HG03571 (cell line): ENCODE results near the gene GPBAR1.

Experiments used
- ATAC-seq: cut with Tn5 transposase; IDR thresholded peaks from one replicate; pipeline ENCODE4 v1.9.1; 2021; ENCODE audit not compliant: unreplicated experiment

Gene GPBAR1

GRCh38 chr2:218238887-218239286 lies 21.9 kb upstream of the GPBAR1 start:
- ATAC-seq = no peak

DNA sequence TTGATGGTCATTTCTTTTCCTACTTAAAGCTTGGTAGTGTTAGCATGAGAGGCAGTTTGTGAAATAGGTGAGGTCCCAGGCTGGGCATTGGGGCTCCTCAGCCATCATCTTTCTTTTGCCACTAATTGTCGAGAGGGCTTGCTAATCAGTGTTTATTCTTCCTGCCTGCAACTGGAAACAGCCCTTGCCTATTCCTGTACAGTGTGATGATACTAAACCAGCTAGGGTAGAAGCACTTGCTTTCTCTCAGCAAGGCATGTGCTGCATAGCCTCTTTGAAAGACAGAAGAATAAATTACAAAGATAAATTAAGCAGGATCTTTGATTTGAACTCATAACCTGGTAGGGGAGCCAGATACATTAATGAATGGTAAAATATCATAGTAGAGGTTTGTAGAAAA lies 16.6 kb upstream of the GPBAR1 start:
- ATAC-seq = no peak

DNA sequence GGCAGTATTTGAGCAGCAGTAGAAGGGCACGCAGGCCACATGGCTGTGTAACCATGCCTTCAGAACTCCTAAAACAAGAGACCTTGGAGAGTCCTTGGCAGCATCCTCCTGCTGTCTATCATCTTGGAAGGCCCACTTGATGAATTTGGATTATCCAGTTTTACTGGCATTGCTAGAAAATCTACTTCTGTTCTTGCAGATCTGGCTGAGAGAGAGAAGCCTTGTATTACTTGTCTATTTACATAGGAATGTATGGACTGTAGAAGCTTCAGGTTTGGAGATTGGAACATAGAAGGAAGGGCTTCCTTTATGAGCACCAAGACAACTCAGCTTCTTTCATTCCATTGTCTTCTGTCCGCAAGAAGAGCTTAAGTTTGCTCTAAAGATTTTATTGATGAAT lies 16.1 kb upstream of the GPBAR1 start:
- no peak for ATAC-seq

- no peak for ATAC-seq
These were observed 15.6 kb upstream of the GPBAR1 start for GRCh38 chr2:218245214-218245613.

DNA sequence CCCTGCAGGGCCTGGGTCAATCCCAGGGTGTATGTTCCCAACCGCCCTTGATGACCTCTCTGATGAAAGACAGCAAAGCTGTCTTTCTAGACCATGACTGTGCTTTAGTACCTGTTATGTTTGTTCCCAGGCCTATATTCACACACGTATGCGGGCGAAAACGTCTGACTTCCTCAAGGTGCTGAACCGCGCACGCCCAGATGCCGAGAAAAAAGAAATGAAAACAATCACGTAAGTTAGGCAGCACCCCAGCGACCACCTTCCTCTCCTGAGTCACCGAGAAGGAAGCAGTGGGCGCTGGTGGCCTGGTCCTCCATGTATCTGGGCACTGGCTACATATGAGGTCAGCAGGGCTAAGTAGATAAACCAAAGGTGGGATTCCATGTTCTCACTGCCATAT lies 11.1 kb upstream of the GPBAR1 start:
- no peak for ATAC-seq

DNA sequence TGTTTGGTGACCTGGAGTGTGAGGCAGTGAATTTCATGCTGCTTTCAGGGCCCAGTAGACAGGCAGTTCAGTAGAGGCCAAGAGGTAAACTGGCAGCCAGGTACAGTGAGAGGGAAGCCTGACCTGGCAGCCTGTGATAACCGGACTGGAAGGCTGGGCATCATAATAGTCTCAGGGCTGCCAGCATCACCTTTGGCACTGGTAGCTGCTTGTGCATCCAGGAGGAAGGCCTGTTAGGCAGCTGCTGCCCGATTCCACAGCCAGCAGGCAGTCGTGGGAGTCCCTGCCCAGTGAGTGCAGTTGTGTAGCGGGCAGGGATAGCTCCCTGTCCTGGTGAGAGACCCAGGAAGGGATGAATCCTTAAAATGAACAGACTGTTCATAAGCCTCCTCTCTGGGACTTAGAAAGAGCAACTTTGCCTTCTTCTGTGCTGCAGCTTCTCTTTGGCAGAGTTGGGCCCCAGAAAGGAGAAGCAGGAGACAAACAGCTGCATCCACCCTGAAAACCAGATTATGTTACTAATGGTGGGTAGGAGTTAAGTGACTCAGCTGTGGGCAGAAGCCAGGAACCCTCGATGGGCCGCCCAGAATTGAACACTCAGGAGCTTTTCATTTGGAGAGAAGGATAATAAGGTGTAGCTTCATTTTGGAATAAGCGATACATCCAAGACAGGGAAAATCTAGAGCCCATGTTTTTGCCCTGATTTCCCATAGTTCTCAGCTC lies 8.1 kb upstream of the GPBAR1 start:
- ATAC-seq = no peak

GRCh38 chr2:218253232-218253625 lies 7.6 kb upstream of the GPBAR1 start:
- no peak for ATAC-seq

DNA sequence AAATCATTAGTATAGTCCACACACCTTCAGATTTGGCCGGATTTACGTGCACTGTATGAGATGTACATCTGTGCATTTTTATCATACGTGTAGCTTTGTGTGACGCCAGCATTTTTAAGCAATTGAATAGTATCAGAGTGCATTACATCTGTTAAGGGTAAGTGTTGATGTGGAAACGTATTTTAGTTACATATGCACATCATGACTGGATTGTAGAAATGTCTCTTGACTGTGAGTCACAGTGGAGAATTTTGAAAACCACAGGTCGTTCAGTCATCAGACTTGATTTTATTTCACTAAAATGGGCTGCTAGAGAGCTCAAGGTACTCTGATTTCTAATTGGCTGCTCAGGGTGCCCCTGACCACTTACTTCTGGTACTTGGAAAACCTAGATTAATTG lies 5.4 kb upstream of the GPBAR1 start:
- ATAC-seq = no peak

DNA sequence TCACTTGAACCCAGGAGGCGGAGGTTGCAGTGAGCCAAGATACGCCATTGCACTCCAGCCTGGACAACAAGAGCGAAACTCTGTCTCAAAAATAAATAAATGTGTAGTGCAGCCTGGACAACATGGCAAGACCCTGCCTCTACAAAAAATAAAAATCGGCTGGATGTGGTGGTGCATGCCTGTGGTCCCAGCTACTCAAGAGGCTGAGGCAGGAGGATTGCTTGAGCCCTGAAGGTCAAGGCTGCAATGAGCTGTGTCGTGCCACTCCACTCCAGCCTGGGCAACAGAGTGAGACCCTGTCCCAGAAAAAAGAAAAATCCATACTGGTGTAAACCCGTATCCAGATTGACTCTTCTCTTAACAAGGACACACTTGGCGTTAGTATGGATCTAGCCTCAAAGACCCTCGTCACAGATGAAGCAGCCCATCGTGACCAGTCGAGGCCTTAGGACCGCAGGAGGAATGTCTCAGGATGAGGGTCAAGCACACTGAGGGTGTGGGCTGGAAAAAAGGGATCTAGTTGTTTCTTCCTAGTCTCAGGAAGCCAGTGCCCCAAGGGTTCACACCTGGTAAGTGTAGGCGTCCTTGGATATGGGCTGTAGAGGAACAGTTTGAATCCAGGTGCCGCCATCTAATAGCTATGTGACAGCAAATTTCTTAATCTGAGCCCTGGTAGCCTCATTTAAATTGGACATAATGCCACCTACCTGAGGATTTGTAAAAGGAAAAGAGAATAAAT lies 4.0 kb upstream of the GPBAR1 start:
- ATAC-seq = no peak

DNA sequence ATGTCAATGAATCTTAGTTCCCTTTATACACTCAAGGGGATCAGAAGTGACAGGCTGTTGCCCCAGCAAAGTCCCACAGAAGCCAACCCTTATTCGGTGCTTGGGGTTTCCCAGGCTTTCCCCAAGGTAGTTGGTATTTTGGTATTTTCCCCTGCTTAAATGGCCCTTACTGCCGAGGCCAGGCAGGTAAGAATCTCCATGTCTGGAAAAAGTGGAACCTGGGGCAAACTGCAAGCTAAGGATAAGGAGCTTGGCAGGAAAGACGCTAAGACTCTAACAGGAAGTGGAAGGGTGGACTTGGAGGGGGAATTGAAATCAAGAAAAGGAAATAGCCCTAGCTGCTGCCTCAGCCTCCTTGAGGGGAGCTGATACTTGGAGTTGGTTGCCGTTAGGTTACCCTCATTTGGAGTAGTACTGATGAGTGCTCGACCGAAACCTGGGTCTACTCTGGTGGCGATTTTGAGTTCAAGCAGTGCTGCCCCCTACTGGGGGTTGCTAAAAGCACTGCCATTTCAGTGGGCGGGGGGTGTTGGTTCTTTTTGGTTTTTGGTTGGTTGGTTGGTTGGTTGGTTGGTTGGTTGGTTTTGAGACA lies 3.3 kb upstream of the GPBAR1 start:
- ATAC-seq = peak; percentile 80

- ATAC-seq = no peak
These were observed 1.5 kb upstream of the GPBAR1 start for GRCh38 chr2:218259099-218259961.

DNA sequence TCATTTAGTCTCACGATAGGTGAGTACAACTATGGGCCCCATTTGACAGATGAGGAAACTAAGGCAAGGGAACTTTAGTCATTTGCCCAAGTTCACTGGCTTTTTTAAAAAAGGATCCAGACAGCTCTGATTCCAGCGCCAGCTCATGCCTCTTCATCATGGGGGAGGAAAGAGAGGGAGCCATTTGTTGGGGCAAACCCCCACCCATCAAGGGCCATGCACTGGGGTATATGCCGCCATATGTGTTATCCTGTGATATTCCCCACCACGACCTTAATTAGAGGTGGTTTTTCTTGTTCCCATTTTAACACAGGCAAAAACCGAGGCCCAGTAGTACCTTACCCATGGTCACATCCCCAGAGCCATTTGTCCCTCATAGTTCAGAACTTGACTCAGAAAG lies 649 bp upstream of the GPBAR1 start:
- ATAC-seq = no peak

DNA sequence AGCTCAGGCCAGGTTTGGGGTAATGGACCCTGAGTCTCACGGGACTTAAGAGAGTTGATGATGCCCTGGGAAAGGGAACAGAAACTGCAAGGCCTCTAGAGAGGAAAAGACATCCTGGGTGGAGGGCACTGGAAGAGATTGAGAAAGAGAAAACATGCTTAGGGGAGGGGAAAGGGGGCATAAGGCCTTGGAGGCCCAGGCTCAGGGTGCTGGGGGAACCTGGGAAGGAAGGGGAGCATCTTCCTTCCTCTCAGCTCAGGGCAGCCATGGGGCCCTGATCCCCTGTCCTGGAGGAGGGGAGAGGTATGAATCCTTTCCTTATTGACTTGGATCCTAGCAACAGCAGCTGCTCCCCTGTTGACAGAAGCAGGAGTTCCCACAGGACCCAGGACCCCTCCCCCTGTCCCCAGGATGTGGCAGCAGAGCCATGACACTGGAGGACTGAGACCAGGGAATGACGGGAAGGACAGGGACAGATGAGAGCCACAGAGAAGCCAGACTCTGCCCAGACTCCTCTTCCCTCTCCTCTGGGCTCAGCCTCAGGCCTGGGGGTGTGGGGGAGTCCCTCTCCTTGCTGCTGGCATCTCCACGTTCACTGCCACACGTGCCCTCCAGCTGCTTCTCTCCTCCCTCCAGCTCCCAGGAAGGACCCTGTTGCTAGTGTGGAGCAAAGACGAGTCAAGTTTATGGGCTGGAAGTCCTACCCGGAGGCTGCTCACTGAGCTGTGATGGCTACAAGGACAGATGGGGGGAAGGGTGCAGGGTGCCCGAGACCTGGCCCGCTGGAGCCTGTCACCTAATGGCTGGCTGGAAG lies 815 bp downstream of the GPBAR1 start:
- ATAC-seq = no peak

- no peak for ATAC-seq
These were observed 1.4 kb downstream of the GPBAR1 start for GRCh38 chr2:218262237-218262600.

DNA sequence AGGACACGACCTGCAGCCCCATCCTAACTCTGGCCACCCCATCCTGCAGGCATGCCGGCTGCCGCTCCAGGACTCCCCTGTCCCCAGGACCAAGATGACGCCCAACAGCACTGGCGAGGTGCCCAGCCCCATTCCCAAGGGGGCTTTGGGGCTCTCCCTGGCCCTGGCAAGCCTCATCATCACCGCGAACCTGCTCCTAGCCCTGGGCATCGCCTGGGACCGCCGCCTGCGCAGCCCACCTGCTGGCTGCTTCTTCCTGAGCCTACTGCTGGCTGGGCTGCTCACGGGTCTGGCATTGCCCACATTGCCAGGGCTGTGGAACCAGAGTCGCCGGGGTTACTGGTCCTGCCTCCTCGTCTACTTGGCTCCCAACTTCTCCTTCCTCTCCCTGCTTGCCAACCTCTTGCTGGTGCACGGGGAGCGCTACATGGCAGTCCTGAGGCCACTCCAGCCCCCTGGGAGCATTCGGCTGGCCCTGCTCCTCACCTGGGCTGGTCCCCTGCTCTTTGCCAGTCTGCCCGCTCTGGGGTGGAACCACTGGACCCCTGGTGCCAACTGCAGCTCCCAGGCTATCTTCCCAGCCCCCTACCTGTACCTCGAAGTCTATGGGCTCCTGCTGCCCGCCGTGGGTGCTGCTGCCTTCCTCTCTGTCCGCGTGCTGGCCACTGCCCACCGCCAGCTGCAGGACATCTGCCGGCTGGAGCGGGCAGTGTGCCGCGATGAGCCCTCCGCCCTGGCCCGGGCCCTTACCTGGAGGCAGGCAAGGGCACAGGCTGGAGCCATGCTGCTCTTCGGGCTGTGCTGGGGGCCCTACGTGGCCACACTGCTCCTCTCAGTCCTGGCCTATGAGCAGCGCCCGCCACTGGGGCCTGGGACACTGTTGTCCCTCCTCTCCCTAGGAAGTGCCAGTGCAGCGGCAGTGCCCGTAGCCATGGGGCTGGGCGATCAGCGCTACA lies 2.1 kb downstream of the GPBAR1 start:
- no peak for ATAC-seq

DNA sequence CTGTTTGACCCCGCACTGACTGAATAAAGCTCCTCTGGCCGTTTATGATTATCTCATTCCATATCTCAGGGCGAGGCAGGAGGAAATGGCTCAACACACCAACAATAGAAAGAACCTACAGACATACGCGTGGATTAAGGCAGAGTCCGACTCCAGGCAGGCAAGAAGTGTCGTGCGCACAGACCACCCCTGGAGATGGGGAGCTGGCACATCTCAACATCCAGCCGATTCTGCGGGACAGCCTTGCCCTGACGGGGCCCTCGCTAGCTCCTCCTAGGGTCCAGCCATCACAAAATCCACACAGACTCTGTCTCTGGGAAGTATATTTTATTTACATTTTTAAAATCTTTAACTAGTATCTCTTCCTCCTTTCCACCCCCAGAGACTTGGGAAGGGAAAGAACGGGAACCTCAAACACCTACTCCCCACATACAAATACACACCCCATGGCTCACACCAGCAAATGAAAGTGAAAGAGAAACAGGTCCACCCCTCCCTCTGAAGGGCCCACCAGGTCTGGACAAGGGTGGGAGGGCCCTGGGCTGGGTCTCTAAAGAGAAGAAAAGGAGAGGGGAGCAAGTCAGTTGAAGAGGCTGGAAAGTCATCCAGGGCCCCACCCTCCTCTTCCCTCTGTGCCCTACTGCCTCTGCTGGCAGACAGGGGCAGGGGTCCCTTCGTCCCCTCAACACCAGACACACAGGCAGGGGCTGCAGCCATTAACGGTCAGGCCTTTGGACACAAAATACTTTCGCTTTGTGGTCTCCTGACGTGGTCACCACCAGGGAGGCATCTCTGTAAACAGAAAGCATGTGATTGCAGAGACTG lies 3.2 kb downstream of the GPBAR1 start:
- no peak for ATAC-seq

DNA sequence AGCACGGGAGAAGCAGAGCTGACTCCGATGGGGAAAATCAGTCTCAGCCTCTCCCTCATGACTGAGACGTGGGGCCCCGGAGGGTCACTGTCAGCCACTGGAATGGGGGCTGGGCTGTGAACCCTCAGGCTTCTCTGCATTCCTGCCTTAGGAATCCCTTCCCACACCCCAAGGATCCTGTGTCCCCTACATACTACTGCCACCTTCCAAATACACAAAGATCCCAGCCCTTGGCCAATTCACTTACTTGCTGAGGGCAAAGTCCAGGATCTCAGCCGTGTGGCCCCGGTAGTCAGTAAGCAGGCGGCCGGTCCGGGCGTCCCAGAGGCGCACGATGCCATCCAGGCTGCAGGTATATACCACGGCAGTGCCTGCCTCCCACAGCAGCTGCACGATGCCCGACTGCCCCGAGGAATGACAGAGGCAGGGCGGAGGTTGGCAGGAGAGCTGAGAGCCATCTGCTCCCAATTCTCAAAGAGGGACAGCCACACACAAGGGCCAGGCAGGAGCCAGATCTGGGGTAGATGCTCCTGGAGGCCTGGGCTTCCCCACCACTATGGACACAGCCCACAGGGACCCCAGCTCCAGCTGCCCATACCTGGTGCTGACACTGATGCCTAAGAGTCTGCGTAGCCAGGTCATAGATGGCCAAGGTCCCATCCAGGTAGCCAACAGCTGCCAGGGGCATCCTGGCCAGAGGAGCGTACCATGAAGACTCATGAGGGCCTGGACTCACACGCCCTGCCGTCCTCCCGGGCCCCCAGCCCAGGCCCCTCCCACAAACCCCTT lies 4.2 kb downstream of the GPBAR1 start:
- no peak for ATAC-seq

GRCh38 chr2:218265626-218266025 lies 4.8 kb downstream of the GPBAR1 start:
- no peak for ATAC-seq
